Midbrain (tissue), 1 donor: Measurements from ENCODE around the gene CCR9.

Experiments
- DNase-seq: peaks from one replicate; lab custom pipeline; 2025; lab: John Stamatoyannopoulos, UW

The CCR9 gene

DNA sequence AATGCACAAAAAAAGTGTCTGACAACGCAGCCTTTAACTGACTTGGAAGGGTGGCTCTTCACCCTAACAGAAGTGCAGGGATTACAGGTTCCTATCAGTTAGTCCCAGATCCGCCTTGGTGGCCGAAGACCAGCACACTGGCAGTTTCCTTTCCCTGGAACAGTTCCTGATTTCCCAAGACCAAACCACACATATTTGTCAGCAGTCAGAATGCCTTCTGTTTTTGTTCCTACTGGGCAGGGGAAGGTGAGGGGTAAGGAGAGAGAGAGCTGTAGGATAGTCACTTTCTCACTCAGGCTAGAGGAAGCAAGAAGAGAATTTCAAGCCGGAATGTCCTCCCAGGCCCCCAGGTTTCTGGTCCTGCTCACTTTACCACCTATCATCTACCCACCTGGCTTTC lies 66.1 kb downstream of the CCR9 start:
- DNase-seq = no peak
